LNCAP (cell line): Measurements from ENCODE around the gene SMCHD1.

ENCODE experiments used
- CTCF ChIP-seq: fragments of 450-650 bp; IDR thresholded peaks from 2 replicates; pipeline ENCODE4 v1.5.1; 2017; ENCODE audit warnings: mild to moderate bottlenecking

The SMCHD1 gene

GRCh38 chr18:2686349-2686968 is 30.9 kb downstream of the SMCHD1 start:
- no peak for TF ChIP-seq CTCF

- TF ChIP-seq CTCF, result no peak
Observed at GRCh38 chr18:2687390-2688001, 32.0 kb downstream of the SMCHD1 start.

GRCh38 chr18:2692508-2692907 is 37.0 kb downstream of the SMCHD1 start:
- no peak for TF ChIP-seq CTCF

GRCh38 chr18:2697184-2697583 is 41.7 kb downstream of the SMCHD1 start:
- TF ChIP-seq CTCF, result no peak

- no peak for TF ChIP-seq CTCF
Observed at GRCh38 chr18:2699001-2699400, 43.5 kb downstream of the SMCHD1 start.

- no peak for TF ChIP-seq CTCF
Observed at GRCh38 chr18:2704541-2704940, 49.0 kb downstream of the SMCHD1 start.

- TF ChIP-seq CTCF, result no peak
Observed at GRCh38 chr18:2706903-2707302, 51.4 kb downstream of the SMCHD1 start.
